OCI-M2 (cell line): ENCODE results near the gene ATP13A1.
"Not testable (repeated sequence)": the region's sequence is repeated elsewhere in the genome, so short reads cannot be mapped to it uniquely, and the experiment has no call there.

Experiments
- DNase-seq: peaks from one replicate; lab custom pipeline; 2025; ENCODE audit not compliant: unreplicated experiment; lab: John Stamatoyannopoulos, UW

ATP13A1 gene

GRCh38 chr19:19624032-19624570 lies 39.4 kb downstream of the ATP13A1 start:
- no peak for DNase-seq

GRCh38 chr19:19623383-19623782 lies 40.1 kb downstream of the ATP13A1 start:
- no peak for DNase-seq

- DNase-seq = no peak
Measured at GRCh38 chr19:19619849-19620210, 43.6 kb downstream of the ATP13A1 start.

- no peak for DNase-seq
Measured at GRCh38 chr19:19619181-19619848, 44.2 kb downstream of the ATP13A1 start.

- peak; percentile 83 for DNase-seq
Measured at GRCh38 chr19:19618219-19619051, 45.0 kb downstream of the ATP13A1 start, which contains the start of gene PBX4. PBX4 (minus strand) TSS chr19:19618687; CDS start chr19:19618629, 58 bp downstream.

- no peak for DNase-seq
Measured at GRCh38 chr19:19615086-19615485, 48.4 kb downstream of the ATP13A1 start.

- no peak for DNase-seq
Measured at GRCh38 chr19:19613506-19613905, 50.0 kb downstream of the ATP13A1 start.

GRCh38 chr19:19610376-19611202 lies 52.9 kb downstream of the ATP13A1 start:
- no peak for DNase-seq

- not testable (repeated sequence) for DNase-seq
Measured at GRCh38 chr19:19606686-19607085, 56.8 kb downstream of the ATP13A1 start.

GRCh38 chr19:19606021-19606420 lies 57.5 kb downstream of the ATP13A1 start:
- no peak for DNase-seq

GRCh38 chr19:19602713-19603324 lies 60.7 kb downstream of the ATP13A1 start:
- DNase-seq = no peak

GRCh38 chr19:19602136-19602712 lies 61.3 kb downstream of the ATP13A1 start:
- no peak for DNase-seq

GRCh38 chr19:19600793-19601330 lies 62.6 kb downstream of the ATP13A1 start:
- DNase-seq = no peak

- not testable (repeated sequence) for DNase-seq
Measured at GRCh38 chr19:19598728-19599451, 64.6 kb downstream of the ATP13A1 start.

- no peak for DNase-seq
Measured at GRCh38 chr19:19597809-19598306, 65.6 kb downstream of the ATP13A1 start.
